Activated CD4-positive, alpha-beta T cell treated with anti-CD3 and anti-CD28 coated beads for 48 hours (primary cell): ENCODE results near the gene ZDHHC17.

ENCODE experiments used
- DNase-seq: peaks from one replicate; pipeline ENCODE4 v3.0.0-alpha.2; 2020

Gene ZDHHC17

GRCh38 chr12:76836633-76837032, 72.7 kb downstream of the ZDHHC17 start:
- no peak for DNase-seq

- DNase-seq = no peak
Observed at GRCh38 chr12:76847260-76847659, 83.3 kb downstream of the ZDHHC17 start.

GRCh38 chr12:76848132-76848531, 84.2 kb downstream of the ZDHHC17 start:
- no peak for DNase-seq

DNA sequence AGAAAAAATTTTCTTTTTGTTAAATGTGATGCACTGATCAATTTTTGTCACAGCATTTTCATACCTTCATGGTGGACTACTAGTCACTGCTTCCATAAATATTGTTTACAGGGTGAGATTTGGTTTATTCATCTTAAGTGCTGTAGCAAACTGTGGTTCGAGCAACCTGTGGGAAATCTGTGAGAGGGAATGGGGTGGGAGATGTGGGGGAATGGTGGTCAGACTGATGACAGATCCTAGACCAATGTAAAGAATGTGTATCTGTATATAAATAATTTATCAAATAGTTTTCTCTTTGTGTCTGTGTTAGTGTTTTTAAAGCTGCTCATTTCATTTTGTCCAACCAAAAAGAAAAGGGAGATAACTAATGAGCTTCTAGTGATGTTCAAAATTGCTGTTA, 88.2 kb downstream of the ZDHHC17 start:
- no peak for DNase-seq

GRCh38 chr12:76855271-76855670, 91.4 kb downstream of the ZDHHC17 start:
- no peak for DNase-seq

DNA sequence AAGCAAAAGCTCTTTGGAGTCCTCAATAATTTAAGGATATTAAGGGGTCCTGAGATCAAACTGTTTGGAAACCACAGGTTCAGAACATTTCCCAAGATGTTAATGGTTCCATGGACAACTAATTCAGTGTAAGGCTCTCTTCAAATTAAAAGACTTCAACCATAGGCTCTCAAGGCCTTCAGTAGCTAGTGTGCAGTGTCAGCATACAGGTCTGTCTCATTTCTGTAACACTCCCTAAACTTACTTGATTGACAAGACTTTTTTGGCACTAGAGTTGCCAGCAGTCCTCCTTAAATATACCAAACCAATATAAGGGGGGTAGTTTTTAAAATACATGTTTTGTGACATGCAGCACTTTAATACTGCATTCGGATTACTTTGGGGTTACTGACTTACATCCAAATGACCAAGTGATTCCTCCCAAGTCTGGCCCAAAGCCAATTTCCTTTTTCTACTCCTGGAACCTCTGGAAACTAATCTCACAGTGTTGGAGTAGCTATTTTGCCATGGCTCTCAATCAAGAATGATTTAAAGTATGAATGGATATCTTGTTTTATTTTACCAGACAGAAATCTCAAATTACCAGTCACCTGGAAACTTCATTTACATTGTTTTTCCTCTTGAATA, 92.2 kb downstream of the ZDHHC17 start:
- no peak for DNase-seq

DNA sequence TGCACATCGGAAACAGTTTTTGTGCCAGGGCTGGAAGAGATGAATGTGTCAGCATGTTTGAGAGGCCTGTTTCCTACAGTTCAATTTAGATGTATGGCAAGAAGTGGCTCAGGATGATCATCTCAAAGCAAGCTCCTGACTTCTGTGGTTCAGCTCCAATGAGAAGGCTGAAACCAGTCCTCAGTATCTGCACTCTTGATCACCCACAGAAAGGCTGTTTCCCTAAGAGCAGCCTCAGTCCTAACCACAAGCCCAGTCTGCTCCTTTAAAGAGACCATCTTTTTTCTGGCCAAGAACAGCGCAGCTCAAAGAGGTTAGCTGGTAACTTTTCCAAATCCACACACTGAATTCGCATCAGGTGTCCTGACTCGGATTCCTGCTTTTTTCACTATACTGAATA, 95.7 kb downstream of the ZDHHC17 start:
- DNase-seq = no peak

- no peak for DNase-seq
Observed at GRCh38 chr12:76860256-76860655, 96.3 kb downstream of the ZDHHC17 start.

DNA sequence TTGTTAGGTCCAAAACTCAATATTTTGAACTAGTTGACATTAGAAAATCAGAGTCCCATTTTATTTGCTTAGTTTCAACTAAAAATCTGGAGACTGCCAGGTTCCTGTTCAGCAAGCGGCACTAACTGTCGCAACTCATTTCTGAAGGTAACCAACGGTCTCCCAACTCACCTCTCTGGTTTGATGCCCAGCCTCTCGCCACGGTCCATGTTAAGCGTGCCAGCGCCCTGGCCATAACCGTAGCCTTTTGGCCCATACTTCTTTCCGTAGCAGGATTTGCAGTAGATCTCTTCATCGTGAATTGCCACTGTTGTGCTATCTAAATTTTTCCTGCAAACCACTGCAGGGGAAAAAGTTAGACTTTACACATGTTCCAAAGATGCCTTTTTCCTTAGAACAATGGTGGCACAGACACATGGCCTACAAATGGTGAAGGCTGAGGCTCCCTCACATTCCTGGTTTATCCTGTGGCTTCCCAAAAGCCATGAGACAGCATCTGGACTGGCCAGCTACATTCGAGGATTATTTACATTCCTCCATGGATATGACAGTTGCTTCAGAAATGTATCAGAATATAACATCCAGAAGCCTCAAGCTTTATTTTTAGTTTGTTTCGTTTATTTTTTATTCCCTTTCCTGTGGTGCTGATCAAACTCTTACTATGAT, 99.2 kb downstream of the ZDHHC17 start:
- DNase-seq = no peak

- DNase-seq = no peak
Observed at GRCh38 chr12:76863837-76864236, 99.9 kb downstream of the ZDHHC17 start.

DNA sequence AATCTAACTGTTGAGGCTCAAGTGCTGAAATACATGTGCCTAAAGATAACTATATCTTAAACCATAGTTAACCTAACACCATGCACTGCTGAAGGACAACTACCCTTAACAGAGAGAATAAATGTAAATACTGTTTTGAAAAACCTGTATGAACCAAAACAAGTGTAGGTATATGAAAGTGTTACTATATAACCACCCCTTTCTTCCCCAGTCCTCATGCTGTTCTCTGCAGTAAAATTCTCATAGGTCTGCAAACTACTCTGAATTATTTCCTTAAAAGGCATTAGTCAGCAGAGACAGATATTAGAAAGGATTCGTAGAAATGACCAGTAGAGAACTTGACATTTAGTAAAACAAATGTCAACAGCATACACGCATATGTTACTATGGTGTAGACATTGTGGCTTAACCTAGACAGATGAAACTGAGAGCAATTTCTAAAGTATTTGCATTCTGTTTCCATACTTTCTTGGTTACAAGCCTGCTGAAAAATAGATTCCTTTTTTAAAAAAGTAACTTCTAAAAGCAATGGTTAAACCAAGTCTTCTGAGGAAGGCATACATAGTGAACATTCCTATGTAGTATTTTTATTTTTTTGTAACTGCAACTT, 101.0 kb downstream of the ZDHHC17 start:
- no peak for DNase-seq

DNA sequence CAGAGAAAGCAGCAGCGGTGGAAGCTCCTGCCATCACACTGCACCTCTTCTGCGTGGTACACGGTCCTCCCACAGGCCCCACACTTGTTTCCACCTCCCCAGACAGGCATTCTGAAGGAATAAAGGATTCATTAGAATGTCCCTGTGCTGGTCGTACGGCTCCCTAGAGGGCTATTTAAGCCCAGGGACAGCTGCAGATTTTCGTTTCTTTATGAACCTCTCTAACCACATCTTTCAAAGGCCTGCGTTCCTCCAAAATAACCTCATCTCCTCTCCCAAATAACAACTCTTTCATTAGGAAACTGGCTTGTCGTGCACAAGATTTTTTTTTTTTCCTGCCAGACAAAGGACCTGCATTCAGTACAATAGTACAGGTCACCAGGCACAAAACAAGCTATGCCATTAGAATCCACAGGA, 102.2 kb downstream of the ZDHHC17 start:
- DNase-seq = no peak

DNA sequence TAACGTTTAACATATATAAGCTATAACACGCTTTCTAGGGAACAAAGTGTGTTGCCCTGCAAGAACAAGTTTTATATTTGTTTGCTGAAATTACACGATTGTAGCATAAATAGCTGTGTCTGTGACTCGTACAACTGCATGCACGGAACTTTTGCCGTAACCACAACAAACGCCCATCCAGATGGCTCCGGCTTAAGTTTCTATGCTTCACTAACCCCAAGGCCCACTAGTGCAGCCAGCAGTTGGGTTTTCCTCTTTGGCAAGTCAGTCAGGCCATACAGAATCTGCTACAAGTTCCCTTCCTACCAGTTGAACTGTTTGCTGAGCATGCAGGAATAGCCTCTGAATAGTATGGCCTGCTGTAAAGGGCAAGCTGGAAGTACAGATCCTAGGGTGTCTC, 102.8 kb downstream of the ZDHHC17 start:
- no peak for DNase-seq

DNA sequence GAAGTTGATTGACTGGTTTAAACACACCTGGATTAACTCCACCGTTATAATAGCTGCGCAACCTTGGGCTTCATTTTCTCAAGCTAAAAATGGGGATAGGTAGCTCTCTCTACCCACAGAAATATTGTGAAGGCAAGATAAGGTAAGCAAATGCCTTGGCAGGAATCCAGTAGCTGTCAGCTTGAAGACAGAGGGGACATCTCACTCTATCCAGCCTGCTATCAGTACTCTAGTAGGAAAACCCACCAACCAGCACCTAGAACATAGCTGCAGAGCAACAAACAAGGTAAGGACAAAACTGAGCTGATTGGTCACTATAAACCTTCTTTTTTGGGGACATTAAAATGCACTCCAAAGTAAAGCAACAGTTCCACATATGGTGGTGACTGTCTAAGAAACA, 107.2 kb downstream of the ZDHHC17 start:
- DNase-seq = no peak

- no peak for DNase-seq
Observed at GRCh38 chr12:76871742-76872141, 107.8 kb downstream of the ZDHHC17 start.

- no peak for DNase-seq
Observed at GRCh38 chr12:76872415-76872814, 108.5 kb downstream of the ZDHHC17 start.

- DNase-seq = no peak
Observed at GRCh38 chr12:76874027-76874426, 110.1 kb downstream of the ZDHHC17 start.

- no peak for DNase-seq
Observed at GRCh38 chr12:76874491-76875190, 110.7 kb downstream of the ZDHHC17 start.

DNA sequence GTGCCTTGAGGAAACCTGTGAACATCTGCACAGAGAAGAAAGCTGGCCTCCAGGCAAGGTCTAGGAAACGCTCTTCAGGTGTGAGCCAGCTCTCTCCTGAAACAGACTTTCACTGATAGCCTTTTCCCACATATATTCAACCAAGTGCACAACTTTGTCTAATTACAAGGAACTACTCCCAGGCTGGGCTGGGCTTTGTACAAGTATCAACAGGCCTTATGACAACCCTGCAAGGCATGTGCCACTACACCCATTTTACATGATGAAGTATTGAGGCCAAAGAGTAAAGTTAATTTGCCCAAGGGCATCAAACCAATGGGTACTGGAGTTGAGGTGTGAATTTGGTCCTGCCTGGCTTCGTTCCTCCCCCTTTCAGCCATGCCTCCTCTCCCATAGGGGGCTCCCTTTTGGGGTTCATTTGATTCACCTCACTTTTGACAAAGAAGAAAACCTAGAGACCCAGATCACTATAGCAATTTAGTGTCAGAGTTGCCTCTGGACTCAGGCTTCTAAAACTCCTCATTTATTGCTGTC, 112.8 kb downstream of the ZDHHC17 start:
- DNase-seq = no peak

DNA sequence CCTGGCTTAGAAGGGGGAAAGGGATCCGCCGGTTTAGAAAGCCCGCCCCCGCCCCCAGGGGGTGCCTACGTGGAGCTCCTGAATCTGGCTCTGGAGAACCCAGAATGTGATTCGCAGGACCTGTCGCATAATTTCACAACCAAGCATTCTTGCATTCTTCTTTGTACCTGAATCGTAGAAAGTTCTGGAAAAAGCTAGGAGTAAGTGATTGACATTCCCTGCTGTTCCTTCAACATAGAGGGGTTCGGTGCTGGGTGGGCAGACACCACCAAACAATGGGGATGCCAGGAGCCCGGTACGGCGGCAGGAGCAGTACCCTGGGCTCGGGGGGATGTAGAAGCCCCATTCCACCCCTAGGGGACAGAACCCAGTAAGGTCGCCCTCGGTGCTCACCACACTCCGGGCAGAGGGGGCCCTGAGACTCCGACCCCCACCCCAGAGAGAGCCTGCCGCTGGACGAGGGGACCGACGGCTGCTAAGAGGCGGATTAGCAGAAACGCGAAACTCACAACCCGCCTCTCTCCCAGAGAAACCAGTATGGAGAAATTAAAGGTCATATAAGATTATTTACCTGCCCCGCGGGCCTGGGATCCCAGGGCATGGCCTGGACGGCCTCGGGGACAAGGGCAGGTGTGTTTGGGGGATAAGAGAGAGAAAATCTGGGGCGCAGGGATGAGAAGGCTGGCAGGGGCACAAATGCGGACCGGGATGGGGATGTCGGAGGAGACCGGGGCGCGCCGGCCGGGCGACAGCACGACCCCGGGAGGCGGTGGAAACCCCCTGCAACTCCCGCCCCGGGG, 114.4 kb downstream of the ZDHHC17 start:
- DNase-seq = peak; percentile 12

GRCh38 chr12:76878899-76879709, 115.2 kb downstream of the ZDHHC17 start, which contains the start of gene CSRP2:
TSS of gene CSRP2 (minus strand) at chr12:76879019. CDS start at chr12:76866260, 12,759 bp downstream.
- peak; percentile 77 for DNase-seq
